HG03558 (cell line): ENCODE data around the gene LETMD1.

Experiments
- ATAC-seq: cut with Tn5 transposase; IDR thresholded peaks from one replicate; pipeline ENCODE4 v1.9.1; 2021; ENCODE audit warnings: moderate number of reproducible peaks; ENCODE audit not compliant: unreplicated experiment; ENCODE audit errors: extremely low read depth

Gene LETMD1

GRCh38 chr12:51025338-51025835 lies 22.7 kb upstream of the LETMD1 start:
- ATAC-seq: no peak

DNA sequence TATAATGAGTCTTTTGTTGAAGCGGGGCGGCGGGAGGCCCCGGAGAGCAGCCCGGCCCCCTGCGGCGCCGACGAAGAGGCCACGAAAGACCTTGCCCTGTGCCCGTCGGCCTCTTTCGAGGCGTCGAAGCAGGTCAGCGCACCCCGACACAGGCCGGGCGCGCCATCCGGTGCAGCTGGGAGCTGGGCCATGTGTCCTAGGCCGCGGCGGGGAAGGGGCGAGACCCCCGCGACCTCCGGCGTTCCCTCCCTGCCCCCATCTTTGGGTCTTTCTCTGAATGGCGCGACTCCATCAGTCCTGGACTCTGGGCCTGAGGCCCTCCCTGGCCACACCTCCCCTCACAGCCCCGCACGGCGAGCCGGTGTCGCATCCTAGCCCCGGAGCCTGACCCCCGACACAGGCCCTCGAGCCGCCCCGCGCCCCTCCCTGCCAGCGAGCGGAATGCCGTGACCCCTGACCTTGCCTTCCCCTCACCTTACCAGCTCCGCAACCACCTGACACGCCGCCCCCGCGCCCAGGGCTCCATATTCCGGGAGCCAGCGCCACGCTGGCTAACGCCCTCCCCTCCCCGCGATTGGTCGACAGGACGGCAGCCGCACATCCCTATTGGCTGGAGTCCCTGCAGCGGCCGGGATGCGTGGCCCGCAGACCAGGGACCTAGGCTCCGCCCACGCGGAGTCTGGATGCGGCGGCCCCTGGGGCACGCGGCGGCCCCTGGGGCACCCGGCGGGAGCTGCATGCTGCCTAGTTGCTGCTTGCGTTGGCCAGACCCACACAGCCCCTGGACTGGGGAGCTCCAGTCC lies 22.1 kb upstream of the LETMD1 start, which contains the start of gene SLC11A2:
Gene SLC11A2, minus strand, starts transcription at position 549 of the 803 bp plus-strand sequence. CDS start 15,656 bp downstream, outside the sequence.
- peak; percentile 75 for ATAC-seq

GRCh38 chr12:51027342-51027835 lies 20.7 kb upstream of the LETMD1 start:
- ATAC-seq: no peak

DNA sequence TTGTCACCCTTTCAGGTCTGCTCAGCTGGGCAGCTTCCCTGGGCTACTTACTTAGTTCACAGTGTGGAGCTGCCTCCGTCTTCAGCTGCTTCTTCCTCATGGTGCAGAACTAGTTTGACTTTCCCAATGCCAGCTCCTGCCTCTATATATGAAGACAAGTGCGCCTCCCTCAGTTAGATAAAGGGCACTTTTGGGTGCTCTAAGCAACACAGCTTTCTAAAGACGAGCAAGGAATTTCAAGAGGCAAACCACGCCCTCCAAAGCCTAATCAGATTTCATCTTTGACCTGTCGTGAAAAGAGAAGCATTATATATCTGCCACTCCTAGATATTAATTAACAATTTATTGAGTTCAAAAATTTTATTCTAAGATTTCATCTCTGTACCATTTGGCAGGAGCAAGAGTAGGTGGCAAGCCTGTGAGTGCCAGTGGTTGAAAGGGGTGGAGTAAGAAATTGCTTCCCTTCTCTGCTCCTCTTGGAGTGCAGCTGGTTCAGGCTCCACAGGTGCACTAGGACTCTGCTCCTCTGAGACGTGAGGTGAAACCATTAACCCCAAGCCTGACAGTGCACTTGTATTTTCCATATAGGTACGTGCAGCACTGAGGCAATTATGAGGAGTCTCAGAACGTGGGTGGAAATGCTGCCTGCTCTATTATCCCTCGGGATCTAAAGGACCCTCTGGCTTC lies 19.9 kb upstream of the LETMD1 start:
- no peak for ATAC-seq

GRCh38 chr12:51028813-51029150 lies 19.3 kb upstream of the LETMD1 start:
- ATAC-seq: no peak

GRCh38 chr12:51033048-51033447 lies 15.1 kb upstream of the LETMD1 start:
- ATAC-seq: no peak

- no peak for ATAC-seq
Observed at GRCh38 chr12:51033457-51034089, 14.6 kb upstream of the LETMD1 start.

DNA sequence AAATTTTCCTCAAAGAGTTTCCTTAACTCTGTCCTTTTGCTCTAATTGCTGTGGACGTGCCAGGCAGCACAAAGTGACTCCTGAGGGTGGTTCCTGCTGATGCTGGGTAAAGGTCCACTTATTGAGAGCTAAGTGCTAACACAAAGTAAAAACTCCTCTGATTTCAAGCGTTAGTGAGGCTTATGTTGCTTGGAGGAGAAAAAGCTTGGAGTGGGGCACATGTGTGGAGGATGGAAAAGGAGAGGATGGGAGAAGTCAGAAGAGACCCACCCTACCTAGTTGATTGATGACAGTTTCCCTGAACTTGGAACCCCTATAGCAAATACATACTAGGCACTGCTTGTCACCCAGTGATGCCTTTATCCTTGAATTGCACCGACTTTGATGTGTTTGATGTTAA lies 11.8 kb upstream of the LETMD1 start:
- no peak for ATAC-seq

GRCh38 chr12:51048661-51049251 lies 629 bp downstream of the LETMD1 start:
- ATAC-seq: no peak

GRCh38 chr12:51049525-51049924 lies 1.4 kb downstream of the LETMD1 start:
- no peak for ATAC-seq

GRCh38 chr12:51051787-51052186 lies 3.7 kb downstream of the LETMD1 start:
- ATAC-seq: no peak

GRCh38 chr12:51055060-51055459 lies 6.9 kb downstream of the LETMD1 start:
- no peak for ATAC-seq

DNA sequence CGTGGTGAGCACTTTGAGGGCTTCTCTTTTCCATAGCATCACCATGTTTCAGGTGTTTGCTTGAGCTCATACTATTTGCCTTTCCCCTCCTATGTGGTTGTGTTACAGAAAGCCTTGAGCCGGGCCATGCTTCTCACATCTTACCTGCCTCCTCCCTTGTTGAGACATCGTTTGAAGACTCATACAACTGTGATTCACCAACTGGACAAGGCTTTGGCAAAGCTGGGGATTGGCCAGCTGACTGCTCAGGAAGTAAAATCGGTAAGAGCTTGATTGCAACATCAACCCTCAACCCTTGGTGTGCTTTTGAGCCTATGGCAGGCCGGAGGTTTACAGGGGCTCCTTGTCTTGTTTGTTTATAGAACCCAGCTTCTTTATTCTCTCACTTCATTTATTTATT lies 8.1 kb downstream of the LETMD1 start:
- no peak for ATAC-seq

DNA sequence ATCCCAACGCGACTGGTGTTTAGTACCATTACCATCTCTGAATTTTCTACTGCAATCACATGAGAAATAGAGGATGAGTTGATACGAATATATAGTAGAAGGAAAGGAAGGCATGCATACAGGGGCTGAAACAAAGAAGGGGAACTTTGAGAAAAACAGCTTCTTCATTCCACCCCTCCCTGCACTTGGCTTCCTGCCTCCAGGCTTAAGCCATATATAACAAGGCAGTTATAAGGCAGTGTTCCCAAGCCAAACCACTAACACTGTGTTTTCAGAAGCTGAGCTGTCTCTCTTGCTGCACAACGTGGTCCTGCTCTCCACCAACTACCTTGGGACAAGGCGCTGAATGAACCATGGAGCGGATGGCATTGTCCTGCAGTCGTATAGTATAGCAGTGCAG lies 11.0 kb downstream of the LETMD1 start:
- no peak for ATAC-seq

- no peak for ATAC-seq
Observed at GRCh38 chr12:51062631-51063397, 14.7 kb downstream of the LETMD1 start.

GRCh38 chr12:51065530-51065929 lies 17.4 kb downstream of the LETMD1 start:
- no peak for ATAC-seq

DNA sequence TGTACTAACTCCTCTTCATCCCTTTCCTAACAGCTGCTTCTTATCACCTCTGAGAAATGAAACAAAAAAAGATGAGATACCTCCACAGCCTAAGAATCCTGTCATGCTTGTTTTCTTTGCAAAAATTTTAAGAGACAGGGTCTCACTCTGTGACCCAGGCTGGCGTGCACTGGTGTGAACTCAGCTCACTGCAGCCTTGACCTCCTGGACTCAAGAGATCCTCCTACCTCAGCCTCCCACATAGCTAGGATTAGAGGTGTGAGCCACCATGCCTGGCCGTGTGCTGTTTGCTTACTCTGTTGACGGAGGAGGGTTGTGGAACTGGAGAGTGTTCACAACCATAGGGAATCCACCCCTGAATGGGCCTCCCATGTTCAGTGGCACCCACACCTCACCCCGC lies 19.1 kb downstream of the LETMD1 start:
- no peak for ATAC-seq

DNA sequence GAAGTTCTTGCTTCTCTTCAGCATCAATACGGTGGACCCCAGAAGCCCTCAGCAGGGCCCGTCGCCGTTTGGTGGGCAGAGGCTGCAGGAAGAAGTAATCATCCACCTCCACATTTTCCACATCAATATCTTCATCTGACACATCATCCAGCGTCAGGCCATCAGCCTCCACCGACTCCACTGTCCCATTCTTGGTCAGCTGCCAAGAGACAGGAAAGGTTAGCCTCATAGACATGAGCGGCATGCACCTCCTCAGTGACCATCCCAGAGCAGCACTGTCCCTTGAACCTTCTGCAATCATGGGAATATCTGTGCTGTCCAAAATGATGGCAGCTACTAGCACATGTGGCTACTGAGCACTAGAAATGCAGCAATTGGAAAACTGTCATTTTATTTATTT lies 19.6 kb downstream of the LETMD1 start:
- ATAC-seq: no peak

DNA sequence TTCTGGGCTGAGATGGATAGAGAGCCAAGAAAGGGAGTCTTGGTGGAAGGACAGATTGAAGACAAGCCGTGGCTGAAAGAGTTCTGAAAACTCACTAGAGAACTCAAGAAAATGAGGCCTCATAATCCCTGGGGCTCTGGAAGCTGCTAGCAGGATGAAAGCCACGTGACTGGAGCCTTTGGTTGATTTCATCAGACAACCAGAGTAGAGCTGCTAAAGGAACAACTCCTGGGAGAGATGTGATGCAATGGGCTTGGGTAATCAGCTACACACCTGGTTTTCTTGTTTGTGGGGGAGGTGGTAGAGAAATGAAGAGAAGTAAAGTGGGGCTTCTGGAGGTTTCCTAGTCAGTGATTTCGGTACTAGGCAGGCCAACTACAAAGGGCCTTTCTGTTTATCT lies 21.9 kb downstream of the LETMD1 start:
- no peak for ATAC-seq

- no peak for ATAC-seq
Observed at GRCh38 chr12:51071663-51072062, 23.5 kb downstream of the LETMD1 start.
